Neural cell (in vitro differentiated cells): ENCODE data around the gene PODXL2. TPM values are rescaled to one million over a fixed set of nuclear protein-coding genes. Genes with fewer than 3 reads are reported as not detected.

Experiments
- H2AFZ ChIP-seq: fragments of 200-600, 300-800 bp; sonication (generic), shearing (Covaris generic); 2 replicates; pipeline ENCODE4 v1.6.0; 2014; ENCODE audit warnings: low read depth, mild to moderate bottlenecking, antibody characterized with exemption, low read length, moderate library complexity
- H3F3A ChIP-seq: fragments of 200-600 bp; shearing (Covaris generic); 2 replicates; pipeline ENCODE4 v1.6.1; 2016; ENCODE audit warnings: mild to moderate bottlenecking, moderate library complexity, mixed read lengths, antibody characterized with exemption, low read length; ENCODE audit not compliant: insufficient read depth, poor library complexity, severe bottlenecking
- H3K27ac ChIP-seq: fragments of 200-600, 300-800 bp; sonication (generic), shearing (Covaris generic); 2 replicates; pipeline ENCODE4 v1.5.1; 2014; ENCODE audit warnings: mild to moderate bottlenecking, low read length, moderate library complexity
- H3K27me3 ChIP-seq: fragments of 300-800, 200-600 bp; sonication (generic), shearing (Covaris generic); 2 replicates; pipeline ENCODE4 v1.6.0; 2014; ENCODE audit warnings: mild to moderate bottlenecking, low read depth, low read length, moderate library complexity; ENCODE audit not compliant: insufficient read depth
- H3K36me3 ChIP-seq: fragments of 300-800, 200-600 bp; sonication (generic), shearing (Covaris generic); 2 replicates; pipeline ENCODE4 v1.5.1; 2014; ENCODE audit warnings: mild to moderate bottlenecking, antibody characterized with exemption, low read length, moderate library complexity; ENCODE audit not compliant: insufficient read depth
- H3K4me2 ChIP-seq: fragments of 300-800, 200-600 bp; sonication (generic), shearing (Covaris generic); 2 replicates; pipeline ENCODE4 v1.6.0; 2014; ENCODE audit warnings: mild to moderate bottlenecking, low read length
- H3K4me3 ChIP-seq: fragments of 300-800, 200-600 bp; sonication (generic), shearing (Covaris generic); 2 replicates; pipeline ENCODE4 v1.5.1; 2014; ENCODE audit warnings: mild to moderate bottlenecking, low read length, moderate library complexity
- H3K79me2 ChIP-seq: fragments of 200-600 bp; shearing (Covaris generic); replicated peaks from 2 replicates; pipeline ENCODE4 v1.6.0; 2014; ENCODE audit warnings: mild to moderate bottlenecking, low read length, moderate library complexity; ENCODE audit not compliant: insufficient read depth
- H3K9ac ChIP-seq: fragments of 300-800, 200-600 bp; sonication (generic), shearing (Covaris generic); 2 replicates; pipeline ENCODE4 v1.6.1; 2016; ENCODE audit warnings: mild to moderate bottlenecking, low read length, mixed read lengths
- H3K9me2 ChIP-seq: fragments of 200-600 bp; shearing (Covaris generic); 2 replicates; pipeline ENCODE4 v1.6.1; 2016; ENCODE audit warnings: mild to moderate bottlenecking, low read length, mixed read lengths; ENCODE audit not compliant: insufficient read depth
- H3K9me3 ChIP-seq: fragments of 200-600, 300-800 bp; sonication (generic), shearing (Covaris generic); 2 replicates; pipeline ENCODE4 v1.6.1; 2016; ENCODE audit warnings: mild to moderate bottlenecking, mixed run types, low read length, moderate library complexity, mixed read lengths
- H4K20me1 ChIP-seq: fragments of 200-600 bp; shearing (Covaris generic); 2 replicates; pipeline ENCODE4 v1.6.1; 2016; ENCODE audit warnings: mild to moderate bottlenecking, mixed run types; ENCODE audit not compliant: insufficient read depth
- CTCF ChIP-seq: fragments of 450-650 bp; IDR thresholded peaks from 2 replicates; pipeline ENCODE4 v1.5.1; 2014; ENCODE audit warnings: antibody characterized with exemption, mild to moderate bottlenecking, moderate library complexity; ENCODE audit not compliant: poor library complexity, severe bottlenecking
- EP300 ChIP-seq: fragments of 450-650 bp; conservative IDR thresholded peaks from 2 replicates; pipeline ENCODE4 v1.6.1; 2014; ENCODE audit warnings: antibody characterized with exemption, mild to moderate bottlenecking, moderate library complexity; ENCODE audit not compliant: poor library complexity, severe bottlenecking
- EZH2 ChIP-seq: fragments of 200-600, 300-800 bp; shearing (Covaris generic), sonication (generic); IDR thresholded peaks from 2 replicates; pipeline ENCODE4 v1.6.1; 2014; ENCODE audit warnings: antibody characterized with exemption, low read length, borderline replicate concordance, mild to moderate bottlenecking; ENCODE audit not compliant: insufficient read depth, poor library complexity, severe bottlenecking
- MXI1 ChIP-seq: fragments of 450-650 bp; conservative IDR thresholded peaks from 2 replicates; pipeline ENCODE4 v1.6.1; 2014; ENCODE audit warnings: antibody characterized with exemption, mild to moderate bottlenecking; ENCODE audit not compliant: poor library complexity, severe bottlenecking
- POLR2AphosphoS5 ChIP-seq: IDR thresholded peaks from 2 replicates; pipeline ENCODE4 v1.6.1; 2012
- RAD21 ChIP-seq: fragments of 450-650 bp; conservative IDR thresholded peaks from 2 replicates; pipeline ENCODE4 v1.6.1; 2014; ENCODE audit warnings: antibody characterized with exemption, mild to moderate bottlenecking, moderate library complexity
- REST ChIP-seq: IDR thresholded peaks from 2 replicates; pipeline ENCODE4 v1.6.1; 2012; ENCODE audit warnings: borderline replicate concordance
- SMC3 ChIP-seq: fragments of 450-650 bp; conservative IDR thresholded peaks from 2 replicates; pipeline ENCODE4 v1.6.1; 2014; ENCODE audit warnings: antibody characterized with exemption, mild to moderate bottlenecking, moderate library complexity; ENCODE audit not compliant: poor library complexity
- TAF1 ChIP-seq: IDR thresholded peaks from 2 replicates; pipeline ENCODE4 v1.6.1; 2012; ENCODE audit warnings: low read depth
- polyA plus RNA-seq: library from polyadenylated mRNA; depleted of rRNA; stranded (reverse); fragments of >200 nt; gene quantifications from 2 replicates; pipeline ENCODE4 v1.2.3, GENCODE V29; 2014

PODXL2 gene
- polyA plus RNA-seq, 1 donor from 2014 or later = 266 TPM

- no peak overlapping the region for H2AFZ ChIP-seq
- no peaks in the 10 kb centered on the region for H3K9me2 ChIP-seq
- peaks cover 26% of the 10 kb centered on the region for H3K79me2 ChIP-seq
- H3F3A ChIP-seq = no peaks in the 10 kb centered on the region
- TF ChIP-seq MXI1 (no peak), EP300 (no peak), REST (no peak), RAD21 (no peak), CTCF (no peak), TAF1 (no peak), EZH2 (no peak), POLR2AphosphoS5 (no peak)
- no peak overlapping the region for H3K4me2 ChIP-seq
- no peak overlapping the region for H3K9ac ChIP-seq
- H3K36me3 ChIP-seq = no peaks in the 10 kb centered on the region
- no peaks in the 10 kb centered on the region for H3K27me3 ChIP-seq
- no peak overlapping the region for H3K27ac ChIP-seq
- H4K20me1 ChIP-seq = no peaks in the 10 kb centered on the region
- no peaks in the 10 kb centered on the region for H3K9me3 ChIP-seq
- H3K4me3 ChIP-seq = no peak overlapping the region
These were observed 11.0 kb downstream of the PODXL2 start for GRCh38 chr3:127640042-127640355.

GRCh38 chr3:127644641-127645370 is 15.8 kb downstream of the PODXL2 start:
- Histone ChIP-seq H2AFZ (no peak overlapping the region), H4K20me1 (peaks cover 4% of the 10 kb centered on the region), H3K4me2 (no peak overlapping the region), H3K9ac (no peak overlapping the region), H3K36me3 (peaks cover 4% of the 10 kb centered on the region), H3K4me3 (no peak overlapping the region), H3K9me2 (no peaks in the 10 kb centered on the region), H3F3A (no peaks in the 10 kb centered on the region), H3K27ac (no peak overlapping the region), H3K9me3 (no peaks in the 10 kb centered on the region), H3K79me2 (no peaks in the 10 kb centered on the region), H3K27me3 (no peaks in the 10 kb centered on the region)
- TF ChIP-seq POLR2AphosphoS5 = no peak
- TF ChIP-seq EP300 = no peak
- no peak for TF ChIP-seq REST
- no peak for TF ChIP-seq SMC3
- no peak for TF ChIP-seq EZH2
- no peak for TF ChIP-seq TAF1
- no peak for TF ChIP-seq MXI1
- TF ChIP-seq RAD21 = no peak
- no peak for TF ChIP-seq CTCF
